KMS-11 (cell line): ENCODE data around the gene ANP32A.
A peak's percentile ranks its signal among the peaks of the same experiment; 100 is the strongest.

ENCODE experiments used
- H2AFZ ChIP-seq: fragments of 200-600 bp; sonication (generic); 2 replicates; pipeline ENCODE4 v1.6.1; 2016; ENCODE audit warnings: antibody characterized with exemption, mixed run types, low read depth
- H3K27ac ChIP-seq: fragments of 200-600 bp; sonication (generic); 2 replicates; pipeline ENCODE4 v1.6.1; 2016; ENCODE audit warnings: mild to moderate bottlenecking, mixed run types
- H3K27me3 ChIP-seq: fragments of 200-600 bp; sonication (generic); 2 replicates; pipeline ENCODE4 v1.6.1; 2017; ENCODE audit warnings: mild to moderate bottlenecking, low read depth, mixed run types, moderate library complexity; ENCODE audit not compliant: insufficient read depth
- H3K36me3 ChIP-seq: fragments of 200-600 bp; sonication (generic); 2 replicates; pipeline ENCODE4 v1.6.1; 2017; ENCODE audit warnings: mild to moderate bottlenecking, mixed run types; ENCODE audit not compliant: insufficient read depth
- H3K4me1 ChIP-seq: fragments of 200-600 bp; sonication (generic); 2 replicates; pipeline ENCODE4 v1.6.1; 2016; ENCODE audit warnings: mild to moderate bottlenecking, low read depth, mixed run types; ENCODE audit not compliant: poor library complexity, severe bottlenecking
- H3K4me2 ChIP-seq: fragments of 200-600 bp; sonication (generic); 2 replicates; pipeline ENCODE4 v1.7.0; 2016; ENCODE audit warnings: mild to moderate bottlenecking, mixed run types
- H3K4me3 ChIP-seq: fragments of 200-600 bp; sonication (generic); IDR thresholded peaks from 2 replicates; pipeline ENCODE4 v1.6.1; 2017; ENCODE audit warnings: low read depth, low read length, mixed read lengths; ENCODE audit not compliant: insufficient read depth
- H3K79me2 ChIP-seq: fragments of 200-600 bp; sonication (generic); 2 replicates; pipeline ENCODE4 v1.6.1; 2016; ENCODE audit warnings: low read depth, mixed run types; ENCODE audit not compliant: insufficient read depth
- H3K9ac ChIP-seq: fragments of 200-600 bp; sonication (generic); 2 replicates; pipeline ENCODE4 v1.6.1; 2016; ENCODE audit warnings: mild to moderate bottlenecking, mixed run types
- H4K20me1 ChIP-seq: fragments of 200-600 bp; sonication (generic); 2 replicates; pipeline ENCODE4 v1.6.1; 2016; ENCODE audit warnings: mild to moderate bottlenecking, mixed run types; ENCODE audit not compliant: insufficient read depth
- TF ChIP-seq, protein P1 (sequence below): fragments of 200-600 bp; sonication (generic); conservative IDR thresholded peaks from 2 replicates; pipeline ENCODE4 v1.6.1; 2017; ENCODE audit warnings: low read depth, mild to moderate bottlenecking, antibody characterized with exemption, low read length, moderate library complexity, mixed read lengths

Gene ANP32A

DNA sequence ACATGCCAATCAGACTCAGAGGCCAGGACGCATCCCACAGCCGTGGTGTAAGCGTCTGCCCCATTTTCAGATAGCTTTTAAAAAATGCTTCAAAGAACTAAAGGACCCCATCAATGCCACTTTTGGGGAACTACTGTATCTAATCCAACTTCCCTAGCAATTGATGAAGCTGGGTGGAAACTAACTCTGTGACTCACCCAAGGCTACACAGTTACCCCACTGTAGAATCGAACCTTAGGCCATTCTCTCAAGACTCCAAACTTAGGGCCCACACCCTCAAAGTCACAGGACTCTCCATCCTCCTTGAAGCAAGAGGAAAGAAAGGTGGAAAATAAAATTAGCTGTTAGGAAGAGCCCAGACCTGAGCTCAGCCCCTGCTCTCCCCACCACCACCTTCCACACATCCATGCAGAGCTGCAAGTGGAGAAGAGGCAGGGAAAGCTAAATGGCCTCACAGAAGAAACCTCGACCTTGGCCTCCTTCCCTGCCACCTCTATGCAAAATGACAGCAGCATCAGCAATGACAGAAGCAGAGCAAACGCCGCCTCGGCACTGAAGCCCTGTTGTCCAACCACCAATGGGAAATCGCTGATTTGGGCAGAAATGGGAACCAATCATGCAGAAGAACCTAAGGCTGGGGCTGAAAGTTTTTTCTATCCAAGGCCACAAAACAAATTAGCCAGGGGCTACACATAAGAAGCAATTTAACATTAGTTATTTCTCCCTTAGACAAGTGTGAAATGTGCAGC lies 22.2 kb downstream of the ANP32A start:
- Histone ChIP-seq H3K36me3 (no peaks in the 10 kb centered on the region), H3K4me2 (peak overlapping the region; percentile 99), H3K27me3 (no peaks in the 10 kb centered on the region), H3K4me3 (no peak overlapping the region), H3K4me1 (peaks cover 98% of the 10 kb centered on the region), H3K79me2 (peaks cover 96% of the 10 kb centered on the region), H4K20me1 (peaks cover 31% of the 10 kb centered on the region), H3K27ac (peak overlapping the region; percentile 97), H3K9ac (peak overlapping the region; percentile 78; the same call in 1 of the 2 replicates), H2AFZ (no peak overlapping the region)
- TF ChIP-seq, protein P1, sequence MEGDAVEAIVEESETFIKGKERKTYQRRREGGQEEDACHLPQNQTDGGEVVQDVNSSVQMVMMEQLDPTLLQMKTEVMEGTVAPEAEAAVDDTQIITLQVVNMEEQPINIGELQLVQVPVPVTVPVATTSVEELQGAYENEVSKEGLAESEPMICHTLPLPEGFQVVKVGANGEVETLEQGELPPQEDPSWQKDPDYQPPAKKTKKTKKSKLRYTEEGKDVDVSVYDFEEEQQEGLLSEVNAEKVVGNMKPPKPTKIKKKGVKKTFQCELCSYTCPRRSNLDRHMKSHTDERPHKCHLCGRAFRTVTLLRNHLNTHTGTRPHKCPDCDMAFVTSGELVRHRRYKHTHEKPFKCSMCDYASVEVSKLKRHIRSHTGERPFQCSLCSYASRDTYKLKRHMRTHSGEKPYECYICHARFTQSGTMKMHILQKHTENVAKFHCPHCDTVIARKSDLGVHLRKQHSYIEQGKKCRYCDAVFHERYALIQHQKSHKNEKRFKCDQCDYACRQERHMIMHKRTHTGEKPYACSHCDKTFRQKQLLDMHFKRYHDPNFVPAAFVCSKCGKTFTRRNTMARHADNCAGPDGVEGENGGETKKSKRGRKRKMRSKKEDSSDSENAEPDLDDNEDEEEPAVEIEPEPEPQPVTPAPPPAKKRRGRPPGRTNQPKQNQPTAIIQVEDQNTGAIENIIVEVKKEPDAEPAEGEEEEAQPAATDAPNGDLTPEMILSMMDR: no peak

DNA sequence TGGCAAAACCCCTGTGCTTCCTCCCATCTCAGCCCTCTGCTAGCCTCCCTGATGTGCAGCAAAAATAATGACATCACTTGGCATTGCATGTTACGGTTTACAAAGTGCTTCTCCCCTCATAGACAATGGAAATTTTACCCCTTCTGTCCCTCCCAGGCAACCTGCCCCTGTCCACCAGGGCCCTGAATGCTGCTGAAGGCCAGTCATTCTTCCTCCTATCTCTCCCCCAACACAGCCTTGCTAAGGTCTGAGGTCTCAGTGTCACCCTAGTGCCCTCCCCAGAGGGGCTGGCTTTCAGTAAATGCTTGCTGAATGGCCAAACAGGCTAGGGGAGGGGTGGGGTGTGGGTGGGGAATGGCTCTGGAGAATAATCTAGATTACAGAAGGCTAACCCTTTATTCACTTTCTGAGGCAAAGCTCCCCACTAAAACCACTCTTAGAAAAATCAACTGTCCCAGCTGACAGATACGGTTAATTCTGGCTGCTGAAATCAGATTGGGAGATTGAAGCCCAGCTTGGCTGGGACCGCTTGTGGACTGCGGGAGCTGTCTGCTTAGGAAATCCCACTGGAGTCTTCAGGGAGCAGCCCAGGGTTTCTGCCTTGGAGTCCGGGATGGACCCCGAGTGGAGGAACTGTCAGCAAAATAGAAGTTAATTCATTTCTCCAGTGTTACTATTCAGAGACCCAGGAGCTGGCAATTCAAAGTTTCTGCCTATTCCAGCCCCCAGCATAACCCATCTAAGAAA lies 22.9 kb downstream of the ANP32A start:
- TF ChIP-seq, protein P1: no peak
- Histone ChIP-seq H3K27ac (peak overlapping the region; percentile 97), H4K20me1 (peaks cover 23% of the 10 kb centered on the region), H3K36me3 (no peaks in the 10 kb centered on the region), H3K4me2 (peak overlapping the region; percentile 99), H3K4me1 (peaks cover 98% of the 10 kb centered on the region), H2AFZ (no peak overlapping the region), H3K79me2 (peaks cover 96% of the 10 kb centered on the region), H3K4me3 (no peak overlapping the region), H3K9ac (peak overlapping the region; percentile 78; the same call in 1 of the 2 replicates), H3K27me3 (no peaks in the 10 kb centered on the region)

DNA sequence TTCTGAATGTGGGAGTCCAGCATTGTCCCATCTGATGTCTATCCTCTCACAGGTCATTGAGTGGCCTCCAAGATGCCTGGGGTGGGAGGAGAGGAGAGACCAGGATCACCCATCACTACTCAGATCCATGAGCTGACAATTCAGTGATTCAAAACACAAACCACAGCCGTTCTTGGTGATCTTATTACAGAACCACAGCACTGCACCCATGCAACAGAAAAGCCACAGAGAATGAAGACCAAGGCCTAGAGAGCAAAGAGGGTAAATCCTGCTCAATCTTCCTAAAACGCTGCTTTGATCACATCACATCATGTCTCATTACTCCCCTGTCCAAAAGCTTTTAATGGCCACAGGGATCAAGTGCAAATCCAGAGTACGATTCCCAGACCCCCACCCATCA lies 23.5 kb downstream of the ANP32A start:
- TF ChIP-seq, protein P1: no peak
- Histone ChIP-seq H2AFZ (no peak overlapping the region), H3K27ac (peak overlapping the region; percentile 97), H3K4me1 (peaks cover 98% of the 10 kb centered on the region), H3K36me3 (no peaks in the 10 kb centered on the region), H3K79me2 (peaks cover 96% of the 10 kb centered on the region), H3K4me3 (no peak overlapping the region), H4K20me1 (peaks cover 19% of the 10 kb centered on the region), H3K9ac (peak overlapping the region; percentile 78; the same call in 1 of the 2 replicates), H3K27me3 (no peaks in the 10 kb centered on the region), H3K4me2 (peak overlapping the region; percentile 99)

DNA sequence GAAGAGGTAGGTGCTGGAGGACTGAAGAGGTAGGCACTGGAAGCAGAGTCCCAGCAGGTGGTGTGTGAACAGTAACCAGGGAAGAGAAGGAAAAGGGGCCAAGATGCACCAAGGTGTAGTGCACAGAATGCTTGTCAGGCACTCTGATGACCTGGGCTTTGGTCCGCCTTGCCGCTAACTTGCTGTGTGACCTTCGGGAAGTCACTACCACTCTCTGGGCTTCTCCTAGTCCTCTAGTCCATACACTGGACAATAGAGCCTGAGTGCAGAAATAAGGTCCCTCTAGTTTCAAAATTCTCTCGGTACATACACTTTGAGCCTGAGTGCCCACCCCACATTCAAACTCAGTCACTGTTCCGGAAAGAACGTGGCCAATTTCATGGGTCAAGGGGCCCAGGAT lies 24.1 kb downstream of the ANP32A start:
- H4K20me1 ChIP-seq: peaks cover 13% of the 10 kb centered on the region
- H3K4me1 ChIP-seq: peaks cover 98% of the 10 kb centered on the region
- peak overlapping the region; percentile 97 for H3K27ac ChIP-seq
- H3K4me3 ChIP-seq: no peak overlapping the region
- peak overlapping the region; percentile 99 for H3K4me2 ChIP-seq
- no peaks in the 10 kb centered on the region for H3K36me3 ChIP-seq
- TF ChIP-seq, protein P1: no peak
- H2AFZ ChIP-seq: no peak overlapping the region
- H3K27me3 ChIP-seq: no peaks in the 10 kb centered on the region
- peaks cover 96% of the 10 kb centered on the region for H3K79me2 ChIP-seq
- H3K9ac ChIP-seq: peak overlapping the region; percentile 78
